Activated CD4-positive, alpha-beta memory T cell treated with anti-CD3 and anti-CD28 coated beads for 36 hours (primary cell): ENCODE measurements around the gene TIMP2. TPM values are rescaled to one million over a fixed set of nuclear protein-coding genes. Genes with fewer than 3 reads are reported as not detected.
"Not testable (repeated sequence)": the region's sequence is repeated elsewhere in the genome, so short reads cannot be mapped to it uniquely, and the experiment has no call there.

Source experiments
- CTCF ChIA-PET: fragments of 350-600 bp; sonication (Branson Sonifier 250); formaldehyde crosslinking; loops from one replicate; lab custom pipeline; 2021; ENCODE audit warnings: antibody characterized with exemption, inconsistent platforms; lab: Charles Lee
- POLR2A ChIA-PET: fragments of 350-600 bp; sonication (Branson Sonifier 250); formaldehyde crosslinking; loops from one replicate; lab custom pipeline; 2021; ENCODE audit warnings: antibody characterized with exemption; lab: Charles Lee
- DNase-seq: peaks from one replicate; pipeline ENCODE4 v3.0.0-alpha.2; 2020
- H3K27ac Mint-ChIP-seq: one replicate; pipeline ENCODE4 v1.8.0; 2021; ENCODE audit warnings: mixed read lengths
- H3K27me3 Mint-ChIP-seq: one replicate; pipeline ENCODE4 v1.8.0; 2021; ENCODE audit warnings: mixed read lengths
- H3K36me3 Mint-ChIP-seq: one replicate; pipeline ENCODE4 v1.8.0; 2021; ENCODE audit warnings: mixed read lengths
- H3K4me1 Mint-ChIP-seq: one replicate; pipeline ENCODE4 v1.8.0; 2021; ENCODE audit warnings: low read depth, mixed read lengths
- H3K4me3 Mint-ChIP-seq: one replicate; pipeline ENCODE4 v1.8.0; 2021; ENCODE audit warnings: mild to moderate bottlenecking, mixed read lengths
- H3K9me3 Mint-ChIP-seq: one replicate; pipeline ENCODE4 v1.8.0; 2021; ENCODE audit warnings: mixed read lengths
- intact Hi-C: fragments of 100-400 bp; cut with micrococcal nuclease; formaldehyde crosslinking; loops from one replicate; pipeline ENCODE4 v1.15.1; 2023
- total RNA-seq, 2 experiments: library from RNA; stranded (reverse); gene quantifications; one replicate each; pipeline ENCODE4 v1.2.3, GENCODE V29; 2021

Gene TIMP2
- total RNA-seq, 2 experiments from 2014 or later: 1.1 TPM

- H3K36me3 Mint-ChIP-seq: no peaks in the 10 kb centered on the region
- no peak overlapping the region for H3K27ac Mint-ChIP-seq
- H3K9me3 Mint-ChIP-seq: no peaks in the 10 kb centered on the region
- peaks cover 6% of the 10 kb centered on the region for H3K27me3 Mint-ChIP-seq
- H3K4me1 Mint-ChIP-seq: peaks cover 15% of the 10 kb centered on the region
- intact Hi-C loops: no loop called here
- H3K4me3 Mint-ChIP-seq: no peak overlapping the region
- CTCF ChIA-PET: interaction anchor here (1.0 to 1.5 kb wide), 2 partner anchors 16 to 18 kb away, joined by 3 read pairs; no protein-coding TSS in a partner anchor
- POLR2A ChIA-PET: no interaction called here
- DNase-seq: no peak
Observed at GRCh38 chr17:78882540-78883088, 42.6 kb downstream of the TIMP2 start.

- H3K36me3 Mint-ChIP-seq: no peaks in the 10 kb centered on the region
- H3K4me1 Mint-ChIP-seq: peaks cover 15% of the 10 kb centered on the region
- intact Hi-C loops: no loop called here
- DNase-seq: peak; percentile 46
- no peak overlapping the region for H3K27ac Mint-ChIP-seq
- ChIA-PET POLR2A (no interaction called here), CTCF (interaction anchor here (5.9 kb wide), 1 partner anchor 14 kb away, joined by 28 read pairs; no protein-coding TSS in a partner anchor)
- peak overlapping the region; percentile 23 for H3K4me3 Mint-ChIP-seq
- peaks cover 10% of the 10 kb centered on the region for H3K27me3 Mint-ChIP-seq
- no peaks in the 10 kb centered on the region for H3K9me3 Mint-ChIP-seq
Observed at GRCh38 chr17:78879635-78880186, 45.5 kb downstream of the TIMP2 start.

GRCh38 chr17:78878871-78879527, 46.2 kb downstream of the TIMP2 start:
- Mint-ChIP-seq H3K27ac (peak overlapping the region; percentile 30), H3K4me3 (peak overlapping the region; percentile 24), H3K36me3 (no peaks in the 10 kb centered on the region), H3K4me1 (peaks cover 15% of the 10 kb centered on the region), H3K9me3 (no peaks in the 10 kb centered on the region), H3K27me3 (peaks cover 10% of the 10 kb centered on the region)
- DNase-seq: no peak
- ChIA-PET POLR2A (no interaction called here), CTCF (interaction anchor here (5.9 kb wide), 1 partner anchor 13 kb away, joined by 28 read pairs; no protein-coding TSS in a partner anchor)
- intact Hi-C loops: no loop called here

- DNase-seq: no peak
- H3K27me3 Mint-ChIP-seq: peaks cover 9% of the 10 kb centered on the region
- POLR2A ChIA-PET: no interaction called here
- intact Hi-C loops: no loop called here
- H3K9me3 Mint-ChIP-seq: no peaks in the 10 kb centered on the region
- H3K4me3 Mint-ChIP-seq: no peak overlapping the region
- H3K27ac Mint-ChIP-seq: no peak overlapping the region
- CTCF ChIA-PET: interaction anchor here (5.9 kb wide), 1 partner anchor 12 kb away, joined by 28 read pairs; no protein-coding TSS in a partner anchor
- peaks cover 14% of the 10 kb centered on the region for H3K4me1 Mint-ChIP-seq
- no peaks in the 10 kb centered on the region for H3K36me3 Mint-ChIP-seq
Observed at GRCh38 chr17:78878261-78878660, 46.9 kb downstream of the TIMP2 start.

- CTCF ChIA-PET: interaction anchor here (5.9 kb wide), 1 partner anchor 11 kb away, joined by 28 read pairs; no protein-coding TSS in a partner anchor
- H3K27ac Mint-ChIP-seq, H3K36me3 Mint-ChIP-seq, POLR2A ChIA-PET, H3K4me3 Mint-ChIP-seq, H3K27me3 Mint-ChIP-seq, H3K9me3 Mint-ChIP-seq, intact Hi-C loops, DNase-seq: not testable (repeated sequence)
- peaks cover 13% of the 10 kb centered on the region for H3K4me1 Mint-ChIP-seq
Observed at GRCh38 chr17:78876954-78877517, 48.2 kb downstream of the TIMP2 start.

GRCh38 chr17:78876094-78876597, 49.0 kb downstream of the TIMP2 start:
- Mint-ChIP-seq H3K4me1 (peaks cover 13% of the 10 kb centered on the region), H3K27me3 (peaks cover 8% of the 10 kb centered on the region), H3K9me3 (no peaks in the 10 kb centered on the region), H3K4me3 (no peak overlapping the region), H3K36me3 (no peaks in the 10 kb centered on the region), H3K27ac (no peak overlapping the region)
- intact Hi-C loops: no loop called here
- DNase-seq: no peak
- CTCF ChIA-PET: interaction anchor here (5.9 kb wide), 1 partner anchor 10 kb away, joined by 28 read pairs; no protein-coding TSS in a partner anchor
- POLR2A ChIA-PET: no interaction called here

GRCh38 chr17:78875363-78876093, 49.7 kb downstream of the TIMP2 start:
- peaks cover 8% of the 10 kb centered on the region for H3K27me3 Mint-ChIP-seq
- intact Hi-C loops: no loop called here
- ChIA-PET CTCF (interaction anchor here (5.9 kb wide), 1 partner anchor 10 kb away, joined by 28 read pairs; no protein-coding TSS in a partner anchor), POLR2A (no interaction called here)
- H3K36me3 Mint-ChIP-seq: no peaks in the 10 kb centered on the region
- peaks cover 13% of the 10 kb centered on the region for H3K4me1 Mint-ChIP-seq
- H3K27ac Mint-ChIP-seq: no peak overlapping the region
- H3K4me3 Mint-ChIP-seq: no peak overlapping the region
- no peaks in the 10 kb centered on the region for H3K9me3 Mint-ChIP-seq
- no peak for DNase-seq

GRCh38 chr17:78873519-78874340, 51.5 kb downstream of the TIMP2 start:
- CTCF ChIA-PET: interaction anchor here (1.4 to 5.9 kb wide), 2 partner anchors 8 to 98 kb away, joined by 3 to 28 read pairs; no protein-coding TSS in a partner anchor
- Mint-ChIP-seq H3K36me3 (no peaks in the 10 kb centered on the region), H3K4me1 (no peaks in the 10 kb centered on the region), H3K27me3 (peaks cover 3% of the 10 kb centered on the region), H3K9me3 (no peaks in the 10 kb centered on the region), H3K27ac (no peak overlapping the region), H3K4me3 (no peak overlapping the region)
- POLR2A ChIA-PET: no interaction called here
- intact Hi-C loops: no loop called here
- DNase-seq: no peak

- no peak overlapping the region for H3K27ac Mint-ChIP-seq
- intact Hi-C loops: no loop called here
- CTCF ChIA-PET: interaction anchor here (1.4 kb wide), 1 partner anchor 99 kb away, joined by 3 read pairs; no protein-coding TSS in a partner anchor
- H3K4me3 Mint-ChIP-seq: no peak overlapping the region
- POLR2A ChIA-PET: no interaction called here
- H3K36me3 Mint-ChIP-seq: no peaks in the 10 kb centered on the region
- no peaks in the 10 kb centered on the region for H3K9me3 Mint-ChIP-seq
- H3K4me1 Mint-ChIP-seq: no peaks in the 10 kb centered on the region
- peaks cover 3% of the 10 kb centered on the region for H3K27me3 Mint-ChIP-seq
- DNase-seq: no peak
Observed at GRCh38 chr17:78872486-78872885, 52.7 kb downstream of the TIMP2 start.

GRCh38 chr17:78870621-78871020, 54.6 kb downstream of the TIMP2 start:
- CTCF ChIA-PET: no interaction called here
- Mint-ChIP-seq H3K27ac (no peak overlapping the region), H3K4me3 (no peak overlapping the region), H3K36me3 (no peaks in the 10 kb centered on the region), H3K27me3 (peaks cover 2% of the 10 kb centered on the region), H3K4me1 (peaks cover 3% of the 10 kb centered on the region), H3K9me3 (no peaks in the 10 kb centered on the region)
- no peak for DNase-seq
- intact Hi-C loops: no loop called here
- POLR2A ChIA-PET: no interaction called here

GRCh38 chr17:78868391-78868790, 56.8 kb downstream of the TIMP2 start:
- Mint-ChIP-seq H3K36me3 (no peaks in the 10 kb centered on the region), H3K4me3 (no peak overlapping the region), H3K4me1 (peaks cover 3% of the 10 kb centered on the region), H3K27ac (no peak overlapping the region), H3K9me3 (no peaks in the 10 kb centered on the region), H3K27me3 (peaks cover 7% of the 10 kb centered on the region)
- no peak for DNase-seq
- POLR2A ChIA-PET: no interaction called here
- intact Hi-C loops: loop anchor here (10.0 kb wide), 1 partner anchor 56 kb away; the partner anchor contains the start of gene TIMP2
- CTCF ChIA-PET: interaction anchor here (0.9 kb wide), 1 partner anchor 23 kb away, joined by 3 read pairs; no protein-coding TSS in a partner anchor
